IMR-90 (cell line): Measurements from ENCODE around the gene REXO5. TPM values are rescaled to one million over a fixed set of nuclear protein-coding genes. Genes with fewer than 3 reads are reported as not detected.

ENCODE experiments used
- ATAC-seq: fragments of 200-7000 bp; cut with Tn5 transposase; 2 replicates; pipeline ENCODE4 v1.9.1; 2020; ENCODE audit warnings: low read depth, mild to moderate bottlenecking, moderate library complexity
- BruUV-seq: library from RNA; stranded (reverse); fragments of 400-500 nt; replicated peaks from 2 replicates; lab custom pipeline; 2021; lab: Mats Ljungman, UMichigan
- CTCF ChIA-PET: fragments of 300-600 bp; formaldehyde crosslinking; extraction: SDS; loops from one replicate; lab custom pipeline; 2021; ENCODE audit warnings: antibody characterized with exemption; lab: Yijun Ruan, JAX
- POLR2A ChIA-PET: fragments of 300-600 bp; sonication (Branson Sonifier 250); formaldehyde crosslinking; loops from one replicate; lab custom pipeline; 2022; ENCODE audit warnings: antibody characterized with exemption; ENCODE audit not compliant: unreplicated experiment; lab: Charles Lee
- DNase-seq: peaks from one replicate; pipeline ENCODE4 v3.0.0; 2013
- H2AFZ ChIP-seq: replicated peaks from 2 replicates; pipeline ENCODE3; 2013; ENCODE audit warnings: low read length, mild to moderate bottlenecking; ENCODE audit not compliant: poor library complexity
- H2AK5ac ChIP-seq: 2 replicates; pipeline ENCODE4 v1.6.1; 2013; ENCODE audit warnings: low read depth, low read length, inconsistent platforms
- H2AK9ac ChIP-seq: replicated peaks from 2 replicates; pipeline ENCODE3; 2013; ENCODE audit warnings: mild to moderate bottlenecking, low read depth, low read length, moderate library complexity; ENCODE audit not compliant: poor library complexity
- H2BK120ac ChIP-seq: 2 replicates; pipeline ENCODE4 v1.6.1; 2013; ENCODE audit warnings: low read depth, low read length, inconsistent platforms
- H2BK15ac ChIP-seq: 3 replicates; pipeline ENCODE4 v1.6.1; 2013; ENCODE audit warnings: low read depth, low read length, inconsistent platforms
- H2BK20ac ChIP-seq: 2 replicates; pipeline ENCODE4 v1.6.1; 2013; ENCODE audit warnings: low read depth, mild to moderate bottlenecking, inconsistent platforms, low read length, moderate library complexity
- H2BK5ac ChIP-seq: 2 replicates; pipeline ENCODE4 v1.6.1; 2013; ENCODE audit warnings: mild to moderate bottlenecking, low read depth, low read length, inconsistent platforms; ENCODE audit not compliant: poor library complexity, severe bottlenecking
- H3K14ac ChIP-seq: replicated peaks from 2 replicates; pipeline ENCODE4 v1.6.1; 2013; ENCODE audit warnings: low read depth, low read length, inconsistent platforms
- H3K18ac ChIP-seq: 2 replicates; pipeline ENCODE4 v1.6.1; 2013; ENCODE audit warnings: low read depth, low read length, control low read depth
- H3K23ac ChIP-seq: 2 replicates; pipeline ENCODE4 v1.6.1; 2013; ENCODE audit warnings: low read depth, low read length, inconsistent platforms
- H3K27ac ChIP-seq: 2 replicates; pipeline ENCODE4 v1.5.1; 2013; ENCODE audit warnings: mild to moderate bottlenecking, control low read depth, low read length; ENCODE audit not compliant: insufficient read depth
- H3K27me3 ChIP-seq: 2 replicates; pipeline ENCODE4 v1.6.1; 2013; ENCODE audit warnings: low read length; ENCODE audit not compliant: control insufficient read depth, insufficient read depth
- H3K36me3 ChIP-seq: 2 replicates; pipeline ENCODE4 v1.6.1; 2013; ENCODE audit warnings: low read length, mixed read lengths; ENCODE audit not compliant: control insufficient read depth, insufficient read depth
- H3K4ac ChIP-seq: 2 replicates; pipeline ENCODE4 v1.6.1; 2013; ENCODE audit warnings: low read depth, low read length, inconsistent platforms
- H3K4me1 ChIP-seq: 2 replicates; pipeline ENCODE4 v1.6.1; 2013; ENCODE audit warnings: low read length, mixed read lengths; ENCODE audit not compliant: control insufficient read depth, insufficient read depth
- H3K4me2 ChIP-seq: 2 replicates; pipeline ENCODE4 v1.6.1; 2013; ENCODE audit warnings: low read depth, mild to moderate bottlenecking, control low read depth, low read length, moderate library complexity
- H3K4me3 ChIP-seq: 2 replicates; pipeline ENCODE4 v1.5.1; 2013; ENCODE audit warnings: low read depth, mild to moderate bottlenecking, control low read depth, low read length, moderate library complexity; ENCODE audit not compliant: insufficient read depth
- H3K56ac ChIP-seq: 2 replicates; pipeline ENCODE4 v1.6.1; 2013; ENCODE audit warnings: low read length, inconsistent platforms; ENCODE audit not compliant: insufficient read depth; ENCODE audit errors: extremely low read depth
- H3K79me1 ChIP-seq, 2 experiments: 2 replicates each; pipeline ENCODE4 v1.6.1; 2013; ENCODE audit warnings: low read length in 2 of 2, inconsistent platforms in 1 of 2, low read depth in 1 of 2
- H3K9ac ChIP-seq: 2 replicates; pipeline ENCODE4 v1.6.1; 2013; ENCODE audit warnings: low read depth, low read length, control low read depth
- H3K9me1 ChIP-seq: 2 replicates; pipeline ENCODE4 v1.6.1; 2013; ENCODE audit warnings: low read length, inconsistent platforms; ENCODE audit not compliant: insufficient read depth
- H3K9me3 ChIP-seq: 2 replicates; pipeline ENCODE4 v1.6.1; 2013; ENCODE audit warnings: low read length; ENCODE audit not compliant: control insufficient read depth, insufficient read depth
- H4K20me1 ChIP-seq: 2 replicates; pipeline ENCODE4 v1.6.1; 2013; ENCODE audit warnings: low read length, inconsistent platforms; ENCODE audit not compliant: insufficient read depth
- H4K5ac ChIP-seq: 2 replicates; pipeline ENCODE4 v1.6.1; 2013; ENCODE audit warnings: mild to moderate bottlenecking, low read depth, low read length, control low read depth
- H4K8ac ChIP-seq, 2 experiments: 2 replicates each; pipeline ENCODE4 v1.6.1; 2013; ENCODE audit warnings: low read depth in 2 of 2, low read length in 2 of 2, control low read depth in 1 of 2, inconsistent platforms in 1 of 2
- H4K91ac ChIP-seq: 2 replicates; pipeline ENCODE4 v1.6.1; 2013; ENCODE audit warnings: low read depth, low read length, inconsistent platforms; ENCODE audit not compliant: insufficient read depth
- BHLHE40 ChIP-seq: fragments of 150-350 bp; IDR thresholded peaks from 2 replicates; pipeline ENCODE4 v1.6.1; 2016; ENCODE audit warnings: mild to moderate bottlenecking, low read depth, low read length
- CEBPB ChIP-seq: IDR thresholded peaks from 2 replicates; pipeline ENCODE4 v1.6.1; 2012; ENCODE audit warnings: low read depth, low read length, improper control_type of control experiment
- CHD1 ChIP-seq: IDR thresholded peaks from 2 replicates; pipeline ENCODE4 v1.6.1; 2012; ENCODE audit warnings: low read depth, low read length, improper control_type of control experiment
- MAFK ChIP-seq: IDR thresholded peaks from 2 replicates; pipeline ENCODE4 v1.6.1; 2012; ENCODE audit warnings: low read depth, low read length, improper control_type of control experiment
- MAZ ChIP-seq: IDR thresholded peaks from 2 replicates; pipeline ENCODE4 v1.6.1; 2012; ENCODE audit warnings: low read depth, mild to moderate bottlenecking, low read length, improper control_type of control experiment, moderate library complexity, borderline replicate concordance
- MXI1 ChIP-seq: IDR thresholded peaks from 2 replicates; pipeline ENCODE4 v1.6.1; 2012; ENCODE audit warnings: low read depth, mild to moderate bottlenecking, low read length, moderate library complexity, borderline replicate concordance
- NFE2L2 ChIP-seq: fragments of 150-350 bp; IDR thresholded peaks from 2 replicates; pipeline ENCODE4 v1.6.1; 2016; ENCODE audit warnings: low read depth, mild to moderate bottlenecking, low read length
- POLR2A ChIP-seq: IDR thresholded peaks from 2 replicates; pipeline ENCODE4 v1.6.1; 2012; ENCODE audit warnings: mild to moderate bottlenecking, low read depth, low read length
- RAD21 ChIP-seq: IDR thresholded peaks from 2 replicates; pipeline ENCODE4 v1.6.1; 2012; ENCODE audit warnings: low read length, improper control_type of control experiment
- RFX5 ChIP-seq: IDR thresholded peaks from 2 replicates; pipeline ENCODE4 v1.8.0; 2012; ENCODE audit warnings: low read depth, mild to moderate bottlenecking, low read length, moderate library complexity
- SMC3 ChIP-seq: fragments of 150-350 bp; IDR thresholded peaks from 2 replicates; pipeline ENCODE4 v1.6.1; 2016; ENCODE audit warnings: low read depth, mild to moderate bottlenecking, antibody characterized with exemption, low read length, moderate library complexity
- USF2 ChIP-seq: fragments of 150-350 bp; IDR thresholded peaks from 2 replicates; pipeline ENCODE4 v1.6.1; 2017; ENCODE audit warnings: mild to moderate bottlenecking, antibody characterized with exemption, low read length, low read depth
- WGBS, 2 experiments: methylation state at CpG; one replicate each; pipeline versions ENCODE4 v1.1.5 to v1.1.7; 2013; ENCODE audit warnings: missing lambda C conversion rate in 2 of 2; ENCODE audit not compliant: insufficient read length in 1 of 2; ENCODE audit errors: extremely low coverage in 2 of 2; 5-methylcytosine and 5-hydroxymethylcytosine counted together
- dilution Hi-C: fragments of 300-500 bp; cut with HindIII; formaldehyde crosslinking; loops from one replicate; pipeline ENCODE4 v1.14.3; 2018; ENCODE audit warnings: low sequenced_read_pairs; ENCODE audit not compliant: unreplicated experiment
- in situ Hi-C: fragments of 300-500 bp; cut with MboI; formaldehyde crosslinking; loops from 3 replicates; pipeline ENCODE4 v1.14.3; 2019; ENCODE audit warnings: low sequenced_read_pairs, inconsistent platforms, mixed read lengths
- intact Hi-C: fragments of 100-400 bp; cut with micrococcal nuclease; formaldehyde crosslinking; loops from 2 replicates; pipeline ENCODE4 v1.10.0; 2022
- polyA plus RNA-seq, 3 experiments: library from polyadenylated mRNA; depleted of rRNA; stranded (reverse); fragments of >200 nt; gene quantifications; 2 replicates each; pipeline ENCODE4 v1.2.3, GENCODE V29; 2012; ENCODE audit warnings: low replicate concordance in 1 of 3
- total RNA-seq: library from RNA; depleted of rRNA; stranded (reverse); fragments of >200 nt; gene quantifications from 2 replicates; pipeline ENCODE4 v1.2.3, GENCODE V29; 2012

The REXO5 gene
- total and polyA plus RNA-seq, 2 of the 4 experiments (the other 2 are of a cell fraction): 3.7 to 7.0 TPM

- no peak for ATAC-seq
- Histone ChIP-seq H4K8ac (no peak overlapping the region), H3K4me2 (no peak overlapping the region), H2AK5ac (no peak overlapping the region), H4K5ac (no peak overlapping the region), H3K9me1 (peaks cover 10% of the 10 kb centered on the region), H4K91ac (no peak overlapping the region), H3K56ac (no peak overlapping the region), H3K18ac (no peak overlapping the region), H3K4me3 (no peak overlapping the region), H3K27me3 (no peaks in the 10 kb centered on the region), H3K9me3 (no peaks in the 10 kb centered on the region), H3K4me1 (peaks cover 13% of the 10 kb centered on the region), H3K23ac (no peak overlapping the region), H2AFZ (no peak overlapping the region), H3K4ac (no peak overlapping the region), H3K27ac (no peak overlapping the region), H2BK15ac (no peak overlapping the region), H3K14ac (no peak overlapping the region), H3K36me3 (peaks cover 22% of the 10 kb centered on the region), H2BK120ac (no peak overlapping the region), H3K79me1 (peaks cover 22 to 55% of the 10 kb centered on the region in 2 experiments; a peak in 3 of 4 replicates), H2BK20ac (no peak overlapping the region), H4K20me1 (no peaks in the 10 kb centered on the region), H2BK5ac (peak overlapping the region; percentile 15), H3K9ac (no peak overlapping the region), H2AK9ac (no peak overlapping the region)
- ChIA-PET CTCF (interaction anchor here (1.0 kb wide), 1 partner anchor 102 kb away, joined by 4 read pairs; no protein-coding TSS in a partner anchor), POLR2A (no interaction called here)
- no TSS peak for BruUV-seq
- in situ Hi-C loops: loop anchor here (5.0 kb wide), 3 partner anchors 232 to 442 kb away; partner anchors contain the start of gene LDAF1
- intact Hi-C loops: loop anchor here (5.0 kb wide), 1 partner anchor 92 kb away; no protein-coding TSS in a partner anchor
- no CpG with 5 or more reads among the region's 2 CpGs for WGBS, 2 experiments
- DNase-seq: no peak
- TF ChIP-seq USF2 (no peak), SMC3 (no peak), CEBPB (no peak), CHD1 (no peak), RFX5 (no peak), NFE2L2 (no peak), BHLHE40 (no peak), MAFK (no peak), RAD21 (no peak), MAZ (no peak), MXI1 (no peak), POLR2A (no peak)
- dilution Hi-C loops: no loop called here
Measured at GRCh38 chr16:20854963-20855362, 48.6 kb downstream of the REXO5 start.
